ENCODE results near the gene PHF21B.

DNA sequence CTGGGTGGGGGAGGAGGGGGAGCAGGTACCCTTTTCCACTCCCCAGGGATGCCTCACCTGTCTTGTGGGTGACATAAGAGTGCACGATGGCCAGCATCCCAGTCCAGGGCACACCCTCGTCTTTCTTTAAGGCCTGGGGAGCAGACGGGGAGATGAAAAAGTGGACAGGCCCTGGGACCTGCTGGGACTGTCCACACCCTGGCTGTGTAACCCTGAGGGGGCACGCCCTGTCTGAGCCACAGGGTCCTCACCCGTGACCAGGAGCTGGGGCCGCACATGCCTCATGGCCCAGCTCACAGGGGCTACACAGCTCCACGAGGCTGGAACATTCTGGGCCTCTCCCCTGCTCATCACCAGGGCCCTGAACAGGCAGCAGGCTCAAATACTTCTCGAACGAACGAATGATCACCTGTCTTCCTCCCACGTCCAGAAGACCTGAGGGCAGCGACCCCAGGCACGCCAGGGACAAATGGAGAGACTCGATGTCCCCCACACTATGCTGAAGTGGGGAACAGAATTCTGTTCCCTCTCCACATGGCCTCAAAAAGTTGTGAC is 123.9 kb downstream of the PHF21B start:
- TF ChIP-seq CTCF (IDR thresholded peaks at IDR 0.05), result no peak
- no peak for TF ChIP-seq POLR2A (IDR thresholded peaks at IDR 0.05; ENCODE audit: low read depth)

All from esophagus muscularis mucosa (tissue), 3 donors.